NCI-H345 treated with DMSO at 0.1 percent for 48 hours (cell line): ENCODE results near the gene PEX26.
"Not testable (repeated sequence)": the region's sequence is repeated elsewhere in the genome, so short reads cannot be mapped to it uniquely, and the experiment has no call there.

Experiments used
- DNase-seq: peaks from one replicate; lab custom pipeline; 2025; ENCODE audit not compliant: unreplicated experiment; lab: John Stamatoyannopoulos, UW

PEX26 gene

DNA sequence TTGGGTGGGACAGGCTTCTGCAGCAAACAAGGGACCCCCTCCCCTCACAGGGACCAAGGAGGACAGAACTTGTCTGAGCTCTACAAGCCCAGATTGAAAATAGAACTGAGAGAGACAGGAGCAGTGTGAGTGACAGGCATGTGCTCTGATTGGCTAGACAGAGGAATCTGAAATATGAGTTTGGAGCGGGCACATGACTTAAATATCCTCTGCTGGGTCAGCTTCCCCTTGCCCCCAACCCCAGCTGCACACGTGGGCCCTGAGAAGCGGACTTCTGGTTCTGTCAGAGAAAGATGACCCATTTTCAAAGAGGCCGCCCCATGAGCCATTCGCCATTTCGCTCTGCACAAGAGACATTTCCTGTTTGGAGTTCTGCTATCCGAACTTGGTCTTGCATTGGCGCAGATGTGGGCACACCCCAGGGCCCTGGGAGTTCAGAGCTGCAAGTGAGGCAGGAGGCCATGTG is 38.1 kb downstream of the PEX26 start:
- no peak for DNase-seq

GRCh38 chr22:18116634-18117033 is 38.8 kb downstream of the PEX26 start:
- no peak for DNase-seq

- DNase-seq, result no peak
Measured at GRCh38 chr22:18118345-18118915, 40.6 kb downstream of the PEX26 start.

- no peak for DNase-seq
Measured at GRCh38 chr22:18119409-18120110, 41.8 kb downstream of the PEX26 start.

- no peak for DNase-seq
Measured at GRCh38 chr22:18120857-18121256, 43.1 kb downstream of the PEX26 start.

GRCh38 chr22:18121506-18121905 is 43.7 kb downstream of the PEX26 start:
- no peak for DNase-seq

DNA sequence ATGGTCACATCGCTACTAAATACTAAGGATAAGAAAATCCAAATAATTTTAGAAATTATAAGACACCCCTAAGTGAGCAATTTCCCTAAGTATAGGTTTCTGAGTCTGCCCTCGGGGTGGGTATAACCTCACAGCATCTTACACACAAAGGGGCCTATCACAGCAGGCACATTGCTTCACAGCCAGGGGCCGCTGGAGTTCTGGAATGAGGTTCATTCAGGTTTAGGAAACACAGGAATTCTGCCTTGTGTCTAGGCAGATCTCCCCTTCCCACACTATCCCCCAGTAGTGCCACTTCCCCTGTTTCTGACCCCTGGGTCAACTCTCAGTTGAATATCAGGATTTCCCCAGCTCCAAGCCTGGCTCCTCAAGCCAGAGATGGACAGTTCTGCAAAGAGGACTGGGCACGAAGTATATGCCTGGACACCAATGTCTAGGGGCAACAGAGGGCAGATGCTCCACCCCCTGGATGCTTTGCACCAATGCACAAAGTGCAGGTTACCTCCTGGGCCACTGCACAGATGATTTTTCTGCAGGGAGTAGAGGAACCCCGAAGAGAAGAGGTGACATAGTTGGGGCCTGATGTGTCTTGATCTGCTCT is 44.3 kb downstream of the PEX26 start:
- DNase-seq, result no peak

- not testable (repeated sequence) for DNase-seq
Measured at GRCh38 chr22:18123476-18124025, 45.8 kb downstream of the PEX26 start.

GRCh38 chr22:18126606-18127005 is 48.8 kb downstream of the PEX26 start:
- no peak for DNase-seq

GRCh38 chr22:18130018-18130417 is 52.2 kb downstream of the PEX26 start:
- DNase-seq, result no peak

DNA sequence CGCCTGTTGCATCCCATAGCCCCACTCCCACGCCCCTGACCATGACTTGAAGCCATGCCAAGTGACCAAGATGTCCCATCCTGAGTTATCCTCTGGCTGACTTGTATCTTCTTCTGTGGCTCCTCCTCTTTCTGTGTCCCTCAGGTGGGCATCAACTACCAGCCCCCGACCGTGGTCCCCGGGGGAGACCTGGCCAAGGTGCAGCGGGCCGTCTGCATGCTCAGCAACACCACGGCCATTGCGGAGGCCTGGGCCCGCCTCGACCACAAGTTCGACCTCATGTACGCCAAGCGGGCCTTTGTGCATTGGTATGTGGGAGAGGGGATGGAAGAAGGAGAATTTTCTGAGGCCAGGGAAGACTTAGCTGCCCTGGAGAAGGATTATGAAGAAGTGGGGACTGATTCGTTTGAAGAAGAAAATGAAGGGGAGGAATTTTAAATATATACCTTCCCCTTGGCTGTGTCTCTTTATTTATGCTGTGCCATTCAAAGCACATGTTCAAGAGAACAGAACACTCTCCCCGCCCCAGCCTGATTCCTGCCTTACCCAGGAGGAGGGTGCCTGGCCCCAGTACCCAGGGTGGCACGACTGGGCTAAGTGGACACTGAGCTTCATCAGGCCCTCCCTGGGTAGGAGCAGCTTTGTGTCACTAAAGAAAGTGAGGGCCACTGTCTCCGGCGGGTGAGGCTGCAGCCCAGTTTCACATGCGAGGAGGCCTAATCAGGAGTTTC is 53.1 kb downstream of the PEX26 start:
- DNase-seq, result no peak

- DNase-seq, result no peak
Measured at GRCh38 chr22:18133452-18133851, 55.7 kb downstream of the PEX26 start.

DNA sequence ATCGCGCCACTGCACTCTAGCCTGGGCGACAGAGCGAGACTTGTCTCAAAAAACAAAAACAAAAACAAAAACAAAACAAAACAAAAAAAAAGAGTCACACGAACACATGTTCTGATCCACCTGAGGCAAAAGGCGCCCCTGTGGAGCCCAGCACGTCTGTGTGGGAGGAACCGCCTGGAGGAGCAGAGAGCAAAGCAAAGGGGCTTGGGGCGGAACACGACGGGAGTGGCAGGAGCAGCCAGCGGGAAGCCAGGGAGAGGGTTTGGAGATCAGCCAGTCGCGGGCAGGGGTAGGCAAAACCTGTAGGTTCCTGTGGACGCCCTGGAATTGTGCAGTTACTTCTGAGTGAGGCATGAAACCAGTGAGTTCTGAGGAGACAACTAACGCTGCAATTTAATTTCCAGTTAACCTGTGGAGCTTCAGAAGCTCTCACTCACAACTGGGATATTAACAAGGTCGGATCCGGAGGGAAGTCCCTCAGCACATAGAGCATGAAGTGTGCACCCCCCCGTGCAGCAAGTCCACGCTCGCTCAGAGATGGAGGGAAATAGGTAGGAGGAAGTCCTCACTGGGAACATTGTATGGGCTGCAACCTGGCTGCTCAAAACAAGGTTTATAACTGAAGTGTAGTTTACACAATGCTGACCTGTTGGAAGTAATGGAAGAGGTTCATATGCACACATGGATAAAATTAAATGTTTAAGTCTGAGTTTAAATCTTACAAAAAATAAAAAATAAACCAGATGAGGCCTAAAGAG is 59.0 kb downstream of the PEX26 start:
- peak; percentile 1 for DNase-seq

- not testable (repeated sequence) for DNase-seq
Measured at GRCh38 chr22:18141004-18141403, 63.2 kb downstream of the PEX26 start.

DNA sequence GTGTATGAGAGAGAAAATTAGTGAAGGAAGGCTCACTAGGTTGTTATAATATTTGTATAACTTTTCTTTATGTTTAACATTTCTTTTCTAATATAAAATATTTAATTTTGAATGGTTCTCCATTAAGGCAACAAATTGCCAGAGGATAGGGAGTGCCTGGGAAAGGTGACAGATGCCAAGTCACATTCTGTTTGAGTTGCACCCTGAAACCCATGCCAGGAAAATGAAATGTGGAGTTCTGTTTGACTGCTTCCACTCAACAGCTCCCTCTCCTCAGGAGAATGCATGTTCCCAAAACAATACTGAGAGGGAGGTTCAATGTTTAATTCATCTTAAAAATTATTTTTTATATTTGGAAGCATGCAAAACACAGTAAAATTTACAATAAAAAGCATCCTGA is 66.3 kb downstream of the PEX26 start:
- DNase-seq, result no peak

- no peak for DNase-seq
Measured at GRCh38 chr22:18145676-18146388, 68.0 kb downstream of the PEX26 start.

- DNase-seq, result no peak
Measured at GRCh38 chr22:18146389-18146753, 68.6 kb downstream of the PEX26 start.

DNA sequence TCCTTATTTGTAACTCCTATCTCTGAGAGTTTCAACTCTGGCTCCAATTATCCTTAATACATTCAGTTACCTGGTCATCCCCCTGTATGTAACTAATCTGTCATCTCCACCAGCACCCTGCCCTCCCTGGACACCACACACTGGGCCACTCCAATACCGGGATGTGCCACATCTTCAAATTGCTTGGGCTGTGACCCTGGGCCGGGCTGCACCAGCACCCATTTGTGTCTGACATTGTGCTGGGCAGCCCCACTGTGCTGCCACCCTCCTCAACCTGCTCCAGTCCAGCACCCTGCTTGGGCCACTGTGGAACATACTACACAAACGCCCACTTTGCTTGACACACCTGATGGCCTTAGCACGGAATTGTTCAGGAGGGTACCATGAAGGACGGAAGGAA is 70.0 kb downstream of the PEX26 start:
- no peak for DNase-seq

DNA sequence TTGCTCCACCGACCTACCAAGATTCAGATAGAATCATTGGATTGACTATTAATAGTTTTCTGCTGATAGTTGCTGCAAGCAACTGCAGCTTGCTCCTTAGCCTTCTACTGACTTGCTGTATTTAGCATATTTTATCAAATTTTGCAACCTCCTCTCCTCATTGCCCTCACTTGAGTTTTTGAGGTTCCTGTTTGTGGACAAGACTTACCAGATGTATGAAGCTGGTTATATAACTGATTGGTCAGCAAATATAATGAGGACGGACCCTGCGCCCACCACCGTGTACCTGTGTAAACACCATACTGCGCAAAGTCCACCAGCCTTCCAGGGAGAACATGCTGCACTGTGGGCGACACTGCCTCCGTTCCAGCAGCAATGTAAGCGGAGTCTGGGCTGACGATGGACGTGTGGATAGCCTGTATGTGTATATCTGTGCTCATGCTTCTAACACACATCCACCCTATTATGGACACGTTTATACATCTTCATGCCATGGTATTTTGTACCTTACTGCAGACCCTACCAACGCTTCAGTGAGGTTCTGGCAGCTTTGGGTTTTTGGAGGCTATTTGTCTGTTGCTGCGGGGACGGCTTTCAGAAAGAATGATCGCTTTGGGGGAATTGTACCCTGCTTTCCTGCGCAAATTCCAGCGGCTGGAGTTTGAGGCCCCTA is 70.6 kb downstream of the PEX26 start:
- DNase-seq, result no peak

DNA sequence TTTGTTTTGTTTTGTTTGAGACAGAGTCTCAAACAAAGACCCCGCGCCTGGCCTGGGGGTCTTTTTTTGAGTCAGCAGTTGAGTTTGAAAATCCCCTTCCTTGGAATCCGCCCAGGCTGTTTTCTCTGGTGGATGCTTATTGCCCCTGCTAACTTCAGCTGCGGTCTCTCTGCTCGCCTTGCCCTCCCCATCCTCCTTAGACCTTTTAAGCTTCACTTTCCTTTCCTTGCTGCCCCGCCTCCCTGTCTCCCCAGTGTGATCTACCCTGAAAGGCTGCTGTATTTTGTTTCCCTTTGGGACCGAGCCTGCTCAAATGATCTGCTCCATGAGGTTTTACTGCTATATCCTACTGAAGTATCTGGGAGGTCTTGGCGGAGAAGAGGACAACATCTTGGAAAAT is 74.7 kb downstream of the PEX26 start:
- no peak for DNase-seq
